Ovary (tissue), 9 donors: ENCODE data around the gene PNPLA2. TPM values are rescaled to one million over a fixed set of nuclear protein-coding genes. Genes with fewer than 3 reads are reported as not detected.

ENCODE experiments used
- DNase-seq, 5 donors: peaks; one replicate each; pipeline ENCODE4 v3.0.0-alpha.2; 2019 to 2020
- H3K27ac ChIP-seq, 2 donors: fragments of 200-600 bp; one replicate each; pipeline versions ENCODE4 v1.5.1 to v1.8.0; 2019 to 2022
- H3K27me3 ChIP-seq: fragments of 200-600 bp; one replicate; pipeline ENCODE4 v1.8.0; 2022
- H3K36me3 ChIP-seq: fragments of 200-600 bp; sonication (generic); one replicate; pipeline ENCODE4 v1.5.1; 2019
- H3K4me1 ChIP-seq: one replicate; pipeline ENCODE4 v1.8.1; 2013; ENCODE audit warnings: mild to moderate bottlenecking, moderate library complexity; ENCODE audit not compliant: insufficient read depth
- H3K4me3 ChIP-seq: fragments of 200-600 bp; sonication (generic); one replicate; pipeline ENCODE4 v1.5.1; 2017
- H3K9me3 ChIP-seq, 2 donors: fragments of 200-600 bp in 1 of 2; sonication (generic) in 1 of 2; one replicate each; pipeline versions ENCODE4 v1.5.1 to v1.8.1; 2013 to 2019; ENCODE audit warnings: mild to moderate bottlenecking in 1 of 2, moderate library complexity in 1 of 2
- EP300 ChIP-seq: sonication (generic); formaldehyde crosslinking; IDR thresholded peaks from one replicate; pipeline ENCODE4 v1.6.1; 2017; ENCODE audit warnings: antibody characterized with exemption
- POLR2A ChIP-seq: fragments of 450-650 bp; IDR thresholded peaks from one replicate; pipeline ENCODE4 v1.6.1; 2017; ENCODE audit warnings: antibody characterized with exemption, mild to moderate bottlenecking, moderate library complexity
- WGBS, 3 donors: extraction: QIAGEN DNeasy Blood & Tissue Kit in 1 of 3; methylation state at CpG; one replicate each; pipeline versions ENCODE4 v1.1.5 to v1.1.7; 2013 to 2017; 5-methylcytosine and 5-hydroxymethylcytosine counted together
- intact Hi-C, 4 donors: fragments of 100-400 bp; cut with DNase I; formaldehyde crosslinking; loops; one replicate each; pipeline versions ENCODE4 v1.11.0 to v1.15.1; 2022 to 2023
- polyA plus RNA-seq, 2 donors: library from polyadenylated mRNA; stranded (reverse); fragments of 200-250 nt in 1 of 2; fragments of 350-450 nt in 1 of 2; fragmentation: Illumina TruSeq in 1 of 2; extraction: RNeasy Lipid Tissue Mini Kit (QIAGEN cat#74804) in 1 of 2; gene quantifications; one replicate each; pipeline ENCODE4 v1.2.3, GENCODE V29; 2013 to 2014
- small RNA-seq: library from RNA; depleted of rRNA; stranded (forward); fragments of <200 nt; gene quantifications from one replicate; pipeline ENCODE3, GENCODE V24; 2016
- total RNA-seq, 7 donors: library from RNA; depleted of rRNA in 2 of 7; stranded (reverse); fragments of >200 nt in 2 of 7; fragmentation: NEBNext Ultra II Directional in 3 of 7; extraction: Animal tissue kit (Norgen Biotek cat#: 25700) in 3 of 7; gene quantifications; one replicate each; pipeline versions ENCODE4 v1.1.0 to v1.2.4, GENCODE V29; 2016 to 2023
- TF ChIP-seq, protein P1 (sequence below), 3 donors: fragments of 450-650 bp in 2 of 3; fragments of 200-600 bp in 1 of 3; IDR thresholded peaks; one replicate each; pipeline versions ENCODE4 v1.5.1 to v1.8.0; 2016 to 2022; ENCODE audit warnings: antibody characterized with exemption in 3 of 3, mild to moderate bottlenecking in 1 of 3
- donor health status: DM: no; HTN: no; CAD: no; lungs with moderate emphysema.
- donor health status: DM: no; HTN: no; CAD: no.
- donor health status: Bipolar disorder and iron deficiency.
- donor health status: DM: yes; HTN: yes; CAD: no.
- donor health status: DM: no; HTN: no; CAD: no.
- donor health status: DM: yes; HTN: yes; CAD: no.

PNPLA2 gene
- total and polyA plus RNA-seq, 9 donors = 12.9 to 98.2 (median 83.0) TPM

DNA sequence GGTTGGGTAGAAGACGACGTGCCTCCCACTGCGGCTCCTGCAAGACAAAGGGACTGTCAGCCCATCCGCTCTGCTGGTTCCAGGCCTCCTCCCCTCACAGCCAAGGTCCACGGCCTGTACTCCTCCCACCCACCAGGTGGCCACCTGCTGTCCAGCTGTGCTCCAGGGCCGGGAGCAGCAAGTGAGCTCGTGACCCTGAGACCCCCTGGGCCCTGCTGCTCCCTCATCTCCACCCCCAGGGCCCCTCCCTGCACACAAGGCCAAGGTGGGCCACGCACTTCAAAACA is 51.4 kb downstream of the PNPLA2 start:
- DNase-seq = no peak
- H3K27me3 ChIP-seq = no peaks in the 10 kb centered on the region
- intact Hi-C loops = no loop called here
- TF ChIP-seq, protein P1, sequence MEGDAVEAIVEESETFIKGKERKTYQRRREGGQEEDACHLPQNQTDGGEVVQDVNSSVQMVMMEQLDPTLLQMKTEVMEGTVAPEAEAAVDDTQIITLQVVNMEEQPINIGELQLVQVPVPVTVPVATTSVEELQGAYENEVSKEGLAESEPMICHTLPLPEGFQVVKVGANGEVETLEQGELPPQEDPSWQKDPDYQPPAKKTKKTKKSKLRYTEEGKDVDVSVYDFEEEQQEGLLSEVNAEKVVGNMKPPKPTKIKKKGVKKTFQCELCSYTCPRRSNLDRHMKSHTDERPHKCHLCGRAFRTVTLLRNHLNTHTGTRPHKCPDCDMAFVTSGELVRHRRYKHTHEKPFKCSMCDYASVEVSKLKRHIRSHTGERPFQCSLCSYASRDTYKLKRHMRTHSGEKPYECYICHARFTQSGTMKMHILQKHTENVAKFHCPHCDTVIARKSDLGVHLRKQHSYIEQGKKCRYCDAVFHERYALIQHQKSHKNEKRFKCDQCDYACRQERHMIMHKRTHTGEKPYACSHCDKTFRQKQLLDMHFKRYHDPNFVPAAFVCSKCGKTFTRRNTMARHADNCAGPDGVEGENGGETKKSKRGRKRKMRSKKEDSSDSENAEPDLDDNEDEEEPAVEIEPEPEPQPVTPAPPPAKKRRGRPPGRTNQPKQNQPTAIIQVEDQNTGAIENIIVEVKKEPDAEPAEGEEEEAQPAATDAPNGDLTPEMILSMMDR (IDR thresholded peaks at IDR 0.05) = no peak
- TF ChIP-seq EP300 (no peak), POLR2A (no peak)
- no peaks in the 10 kb centered on the region for H3K36me3 ChIP-seq
- H3K4me3 ChIP-seq = no peak overlapping the region
- H3K9me3 ChIP-seq = no peaks in the 10 kb centered on the region
- 39 to 61% (median 46%) methylated on average over 6 to 8 of the region's 8 CpGs for WGBS, 3 donors
- peaks cover 6% of the 10 kb centered on the region for H3K4me1 ChIP-seq
- no peak overlapping the region for H3K27ac ChIP-seq

DNA sequence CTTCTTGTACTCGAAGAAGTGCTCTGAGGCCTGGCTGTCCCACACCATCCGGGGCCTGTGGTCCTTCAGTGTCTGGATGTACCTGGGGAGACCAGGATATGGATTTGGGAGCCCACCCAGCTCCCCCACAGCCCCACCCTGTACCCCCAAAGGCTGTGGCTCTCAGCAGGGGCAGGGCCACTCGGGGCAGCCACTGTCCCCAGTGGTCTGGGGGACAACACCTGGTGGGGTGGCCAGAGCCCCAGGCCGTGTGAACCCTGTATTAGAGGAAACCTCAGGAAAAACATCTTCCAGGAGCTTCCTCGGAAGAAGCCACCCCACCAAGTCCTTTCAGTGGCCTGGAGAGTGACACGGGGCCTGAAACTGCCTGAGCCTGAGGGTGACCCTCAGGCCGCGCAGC is 51.7 kb downstream of the PNPLA2 start:
- Histone ChIP-seq H3K4me3 (no peak overlapping the region), H3K27ac (no peak overlapping the region), H3K36me3 (no peaks in the 10 kb centered on the region), H3K4me1 (peaks cover 6% of the 10 kb centered on the region), H3K27me3 (no peaks in the 10 kb centered on the region), H3K9me3 (no peaks in the 10 kb centered on the region)
- intact Hi-C loops = no loop called here
- WGBS, 3 donors = 70 to 77% (median 77%) methylated on average over 7 to 8 of the region's 8 CpGs
- TF ChIP-seq, protein P1 (IDR thresholded peaks at IDR 0.05) = no peak
- TF ChIP-seq EP300 = no peak
- TF ChIP-seq POLR2A = no peak
- DNase-seq = no peak

DNA sequence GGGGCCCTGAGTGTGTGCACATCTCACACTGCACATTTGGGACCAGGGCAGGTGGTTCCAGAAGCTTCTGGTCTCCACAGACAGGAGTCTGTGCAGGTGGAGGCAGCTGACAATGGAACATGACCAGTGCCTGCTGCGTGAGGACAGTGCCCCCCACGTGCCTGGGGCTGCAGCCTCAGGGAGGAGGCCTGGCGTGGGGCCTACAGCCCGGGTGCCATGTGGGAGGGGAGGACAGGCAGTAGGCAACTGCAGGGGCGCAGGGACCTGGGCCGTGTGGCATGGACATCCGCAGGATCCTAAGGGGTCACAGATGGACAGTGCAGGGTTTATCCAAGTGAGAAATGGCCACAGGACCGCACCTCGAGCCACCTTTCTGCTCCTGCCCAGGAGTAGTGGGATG is 52.8 kb downstream of the PNPLA2 start:
- H3K27ac ChIP-seq = no peak overlapping the region
- peaks cover 8% of the 10 kb centered on the region for H3K4me1 ChIP-seq
- H3K36me3 ChIP-seq = no peaks in the 10 kb centered on the region
- DNase-seq = no peak
- H3K27me3 ChIP-seq = no peaks in the 10 kb centered on the region
- intact Hi-C loops = no loop called here
- no peak overlapping the region for H3K4me3 ChIP-seq
- TF ChIP-seq, protein P1 (IDR thresholded peaks at IDR 0.05) = no peak
- TF ChIP-seq EP300 (no peak), POLR2A (no peak)
- 65 to 71% (median 69%) methylated on average over 9 of the region's 9 CpGs for WGBS, 3 donors
- H3K9me3 ChIP-seq = no peaks in the 10 kb centered on the region

DNA sequence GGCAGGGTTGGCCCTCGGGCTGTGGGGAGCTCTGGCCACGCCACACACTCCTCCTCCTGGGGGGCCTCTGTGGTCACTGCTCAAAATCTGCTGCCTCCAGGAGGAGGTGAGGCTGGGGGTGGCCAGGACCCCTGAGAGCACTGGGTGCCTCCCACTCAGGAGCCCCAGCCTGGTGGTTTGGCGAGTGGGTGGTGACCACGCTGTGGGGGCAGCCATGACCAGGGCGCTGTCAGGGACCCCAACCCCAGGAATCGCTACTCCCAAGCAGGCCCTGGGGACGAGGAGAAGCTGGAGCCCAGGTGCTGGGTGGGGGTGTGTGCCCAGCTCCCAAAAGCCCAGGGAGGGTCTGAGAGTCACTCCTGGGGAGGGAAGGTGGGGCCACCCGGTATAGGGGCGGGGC is 54.1 kb downstream of the PNPLA2 start:
- TF ChIP-seq POLR2A = no peak
- H3K4me1 ChIP-seq = peaks cover 10% of the 10 kb centered on the region
- H3K27me3 ChIP-seq = no peaks in the 10 kb centered on the region
- no peak overlapping the region for H3K4me3 ChIP-seq
- H3K9me3 ChIP-seq = no peaks in the 10 kb centered on the region
- intact Hi-C loops = no loop called here
- no peaks in the 10 kb centered on the region for H3K36me3 ChIP-seq
- 78 to 82% (median 81%) methylated on average over 8 to 9 of the region's 9 CpGs for WGBS, 3 donors
- H3K27ac ChIP-seq = peak overlapping the region; percentile 20 to 58
- DNase-seq = peak in 1 of 5 donors; percentile 35

DNA sequence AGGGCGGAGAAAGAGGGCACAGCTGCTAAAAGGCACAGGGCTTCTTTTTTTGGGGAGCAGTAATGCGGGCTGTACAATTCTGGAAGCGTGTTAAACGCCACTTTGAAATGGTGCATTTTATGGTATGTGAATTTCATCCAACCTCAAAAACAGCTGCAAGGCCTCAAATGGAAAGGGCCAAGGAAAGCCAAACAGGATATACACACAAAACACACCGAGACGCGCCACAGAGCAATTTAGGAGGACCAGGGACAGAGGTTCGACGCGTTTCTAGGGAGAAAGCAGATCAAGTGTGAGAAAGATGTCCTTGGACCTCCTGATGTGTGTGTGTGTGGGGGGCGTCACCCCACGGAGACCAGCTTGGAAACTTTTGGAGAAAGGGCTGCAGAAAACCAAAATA is 55.0 kb downstream of the PNPLA2 start:
- 7 to 16% (median 10%) methylated on average over 11 to 12 of the region's 12 CpGs for WGBS, 3 donors
- Histone ChIP-seq H3K4me3 (no peak overlapping the region), H3K27ac (peak overlapping the region in 1 of 2 donors; percentile 58), H3K9me3 (no peaks in the 10 kb centered on the region), H3K4me1 (peaks cover 10% of the 10 kb centered on the region), H3K36me3 (no peaks in the 10 kb centered on the region), H3K27me3 (no peaks in the 10 kb centered on the region)
- DNase-seq = peak in 2 of 5 donors; percentile 49 to 50
- no peak for TF ChIP-seq POLR2A
- TF ChIP-seq, protein P1 (IDR thresholded peaks at IDR 0.05) = no peak
- no peak for TF ChIP-seq EP300
- intact Hi-C loops = no loop called here

Small RNAs within 50 kb of the gene (small RNA-seq; reads per million reads assigned to genes)
- not detected for gene SNORA52

Other genes with a start within 250 kb of the PNPLA2 start
- 10 to 100 TPM; 15.5 to 34.2 (median 31.0) TPM for gene PHRF1, start 242.4 kb upstream of the PNPLA2 start, total RNA-seq
- 10 to 100 TPM in 1 of 2 donors, 1 to 10 TPM in 1; 3.8 to 21.3 TPM for gene PHRF1, start 242.4 kb upstream of the PNPLA2 start, polyA plus RNA-seq
- gene IRF7, start 203.0 kb upstream of the PNPLA2 start, total RNA-seq = 10 to 100 TPM in 6 of 7 donors, 1 to 10 TPM in 1; 8.2 to 59.1 (median 17.1) TPM
- gene IRF7, start 203.0 kb upstream of the PNPLA2 start, polyA plus RNA-seq = 10 to 100 TPM in 1 of 2 donors, under 1 TPM in 1; 0.28 to 22.8 TPM
- 1 to 10 TPM in 1 of 7 donors, under 1 TPM in 2, not detected in 4; 0.20 to 2.3 (median 0.22) TPM for gene CDHR5, start 194.0 kb upstream of the PNPLA2 start, total RNA-seq
- under 1 TPM in 1 of 2 donors, not detected in 1; 0.07 TPM for gene CDHR5, start 194.0 kb upstream of the PNPLA2 start, polyA plus RNA-seq
- not detected for gene SCT, start 191.7 kb upstream of the PNPLA2 start, total RNA-seq
- under 1 TPM in 1 of 2 donors, not detected in 1; 0.68 TPM for gene SCT, start 191.7 kb upstream of the PNPLA2 start, polyA plus RNA-seq
- 1 to 10 TPM in 5 of 7 donors, under 1 TPM in 2; 0.57 to 3.3 (median 1.7) TPM for gene DRD4, start 181.6 kb upstream of the PNPLA2 start, total RNA-seq
- gene DRD4, start 181.6 kb upstream of the PNPLA2 start, polyA plus RNA-seq = under 1 TPM in 1 of 2 donors, not detected in 1; 0.63 TPM
- gene DEAF1, start 123.7 kb upstream of the PNPLA2 start, total RNA-seq = 10 to 100 TPM; 15.5 to 43.4 (median 34.1) TPM
- 10 to 100 TPM; 10.2 to 23.9 TPM for gene DEAF1, start 123.7 kb upstream of the PNPLA2 start, polyA plus RNA-seq
- 10 to 100 TPM; 15.4 to 38.0 (median 30.5) TPM for gene TMEM80, start 123.1 kb upstream of the PNPLA2 start, total RNA-seq
- gene TMEM80, start 123.1 kb upstream of the PNPLA2 start, polyA plus RNA-seq = 10 to 100 TPM; 28.9 to 37.6 TPM
- gene EPS8L2, start 112.7 kb upstream of the PNPLA2 start, total RNA-seq = 10 to 100 TPM; 20.6 to 57.9 (median 34.2) TPM
- 10 to 100 TPM in 1 of 2 donors, 1 to 10 TPM in 1; 5.9 to 17.4 TPM for gene EPS8L2, start 112.7 kb upstream of the PNPLA2 start, polyA plus RNA-seq
- gene TALDO1, start 71.5 kb upstream of the PNPLA2 start, total RNA-seq = 100 to 1,000 TPM in 6 of 7 donors, 10 to 100 TPM in 1; 75.0 to 134 (median 117) TPM
- 100 to 1,000 TPM in 1 of 2 donors, 10 to 100 TPM in 1; 76.8 to 103 TPM for gene TALDO1, start 71.5 kb upstream of the PNPLA2 start, polyA plus RNA-seq
- gene GATD1, start 41.4 kb upstream of the PNPLA2 start, total RNA-seq = 10 to 100 TPM; 14.7 to 79.8 (median 59.9) TPM
- 10 to 100 TPM in 1 of 2 donors, 1 to 10 TPM in 1; 9.4 to 52.1 TPM for gene GATD1, start 41.4 kb upstream of the PNPLA2 start, polyA plus RNA-seq
- under 1 TPM in 1 of 7 donors, not detected in 6; 0.15 TPM for gene CEND1, start 28.8 kb upstream of the PNPLA2 start, total RNA-seq
- under 1 TPM in 1 of 2 donors, not detected in 1; 0.07 TPM for gene CEND1, start 28.8 kb upstream of the PNPLA2 start, polyA plus RNA-seq
- gene SLC25A22, start 20.6 kb upstream of the PNPLA2 start, total RNA-seq = 10 to 100 TPM in 6 of 7 donors, 1 to 10 TPM in 1; 6.6 to 23.3 (median 16.7) TPM
- gene SLC25A22, start 20.6 kb upstream of the PNPLA2 start, polyA plus RNA-seq = 10 to 100 TPM in 1 of 2 donors, under 1 TPM in 1; 0.42 to 11.3 TPM
- gene PIDD1, start 13.7 kb upstream of the PNPLA2 start, total RNA-seq = 10 to 100 TPM; 10.1 to 18.1 (median 14.1) TPM
- gene PIDD1, start 13.7 kb upstream of the PNPLA2 start, polyA plus RNA-seq = 10 to 100 TPM in 1 of 2 donors, under 1 TPM in 1; 0.23 to 14.0 TPM
- gene RPLP2, start 8.9 kb upstream of the PNPLA2 start, total RNA-seq = 1,000 to 10,000 TPM in 5 of 7 donors, 100 to 1,000 TPM in 2; 901 to 4,238 (median 3,176) TPM
- 1,000 to 10,000 TPM in 1 of 2 donors, 100 to 1,000 TPM in 1; 237 to 2,243 TPM for gene RPLP2, start 8.9 kb upstream of the PNPLA2 start, polyA plus RNA-seq
- 1 to 10 TPM; 1.2 to 6.5 (median 3.9) TPM for gene CRACR2B, start 9.0 kb downstream of the PNPLA2 start, total RNA-seq
- gene CRACR2B, start 9.0 kb downstream of the PNPLA2 start, polyA plus RNA-seq = 1 to 10 TPM in 1 of 2 donors, under 1 TPM in 1; 0.18 to 5.0 TPM
- gene CD151, start 14.0 kb downstream of the PNPLA2 start, total RNA-seq = 100 to 1,000 TPM in 6 of 7 donors, 10 to 100 TPM in 1; 32.9 to 243 (median 176) TPM
- 100 to 1,000 TPM in 1 of 2 donors, 10 to 100 TPM in 1; 46.3 to 168 TPM for gene CD151, start 14.0 kb downstream of the PNPLA2 start, polyA plus RNA-seq
- gene POLR2L, start 23.6 kb downstream of the PNPLA2 start, total RNA-seq = 10 to 100 TPM; 26.8 to 89.3 (median 62.7) TPM
- 10 to 100 TPM in 1 of 2 donors, 1 to 10 TPM in 1; 4.9 to 67.3 TPM for gene POLR2L, start 23.6 kb downstream of the PNPLA2 start, polyA plus RNA-seq
- 100 to 1,000 TPM in 1 of 7 donors, 10 to 100 TPM in 6; 66.6 to 109 (median 89.7) TPM for gene TSPAN4, start 23.9 kb downstream of the PNPLA2 start, total RNA-seq
- gene TSPAN4, start 23.9 kb downstream of the PNPLA2 start, polyA plus RNA-seq = 100 to 1,000 TPM in 1 of 2 donors, 1 to 10 TPM in 1; 6.4 to 124 TPM
- 10 to 100 TPM; 62.2 to 90.7 (median 75.7) TPM for gene CHID1, start 91.9 kb downstream of the PNPLA2 start, total RNA-seq
- gene CHID1, start 91.9 kb downstream of the PNPLA2 start, polyA plus RNA-seq = 10 to 100 TPM; 41.0 to 68.1 TPM
- gene AP2A2, start 107.0 kb downstream of the PNPLA2 start, total RNA-seq = 10 to 100 TPM; 27.7 to 80.1 (median 54.0) TPM
- 100 to 1,000 TPM in 1 of 2 donors, 10 to 100 TPM in 1; 31.1 to 151 TPM for gene AP2A2, start 107.0 kb downstream of the PNPLA2 start, polyA plus RNA-seq
- 1 to 10 TPM in 1 of 7 donors, under 1 TPM in 5, not detected in 1; 0.23 to 7.2 (median 0.41) TPM for gene MUC6, start 217.8 kb downstream of the PNPLA2 start, total RNA-seq
- under 1 TPM; 0.02 to 0.06 TPM for gene MUC6, start 217.8 kb downstream of the PNPLA2 start, polyA plus RNA-seq